ENCODE results near the gene TDO2. TPM values are rescaled to one million over a fixed set of nuclear protein-coding genes. Genes with fewer than 3 reads are reported as not detected.

Gene TDO2
- total and polyA plus RNA-seq, 2 of the 13 experiments (the other 11 are each of a cell fraction or from before 2014, with no cell fraction given): not detected

DNA sequence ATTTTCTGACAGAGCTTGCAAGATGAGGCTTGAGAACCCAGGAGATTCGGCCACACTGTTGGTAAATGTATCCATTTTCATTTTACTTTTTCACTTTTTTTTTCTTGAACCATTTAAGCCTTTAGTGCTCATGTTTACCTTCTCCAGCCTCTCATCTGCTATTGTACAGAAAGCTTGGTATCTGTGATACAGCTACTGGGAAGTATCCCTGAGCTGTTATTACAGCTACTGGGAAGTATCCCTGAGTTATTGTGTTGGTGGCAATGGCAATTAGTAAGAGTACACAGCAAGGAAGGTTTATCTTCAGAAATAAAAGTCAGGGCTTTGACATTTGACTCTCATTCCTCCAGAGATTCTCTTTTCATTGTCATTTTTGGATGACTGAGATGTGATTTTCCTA lies 38.3 kb downstream of the TDO2 start (continued):
- TF ChIP-seq NPAS2 (CRISPR knock-in tag; IDR thresholded peaks at IDR 0.05; ENCODE audit: borderline replicate concordance): no peak
- TF ChIP-seq IRF2 (CRISPR knock-in tag; IDR thresholded peaks at IDR 0.05): no peak
- TF ChIP-seq, protein P1, sequence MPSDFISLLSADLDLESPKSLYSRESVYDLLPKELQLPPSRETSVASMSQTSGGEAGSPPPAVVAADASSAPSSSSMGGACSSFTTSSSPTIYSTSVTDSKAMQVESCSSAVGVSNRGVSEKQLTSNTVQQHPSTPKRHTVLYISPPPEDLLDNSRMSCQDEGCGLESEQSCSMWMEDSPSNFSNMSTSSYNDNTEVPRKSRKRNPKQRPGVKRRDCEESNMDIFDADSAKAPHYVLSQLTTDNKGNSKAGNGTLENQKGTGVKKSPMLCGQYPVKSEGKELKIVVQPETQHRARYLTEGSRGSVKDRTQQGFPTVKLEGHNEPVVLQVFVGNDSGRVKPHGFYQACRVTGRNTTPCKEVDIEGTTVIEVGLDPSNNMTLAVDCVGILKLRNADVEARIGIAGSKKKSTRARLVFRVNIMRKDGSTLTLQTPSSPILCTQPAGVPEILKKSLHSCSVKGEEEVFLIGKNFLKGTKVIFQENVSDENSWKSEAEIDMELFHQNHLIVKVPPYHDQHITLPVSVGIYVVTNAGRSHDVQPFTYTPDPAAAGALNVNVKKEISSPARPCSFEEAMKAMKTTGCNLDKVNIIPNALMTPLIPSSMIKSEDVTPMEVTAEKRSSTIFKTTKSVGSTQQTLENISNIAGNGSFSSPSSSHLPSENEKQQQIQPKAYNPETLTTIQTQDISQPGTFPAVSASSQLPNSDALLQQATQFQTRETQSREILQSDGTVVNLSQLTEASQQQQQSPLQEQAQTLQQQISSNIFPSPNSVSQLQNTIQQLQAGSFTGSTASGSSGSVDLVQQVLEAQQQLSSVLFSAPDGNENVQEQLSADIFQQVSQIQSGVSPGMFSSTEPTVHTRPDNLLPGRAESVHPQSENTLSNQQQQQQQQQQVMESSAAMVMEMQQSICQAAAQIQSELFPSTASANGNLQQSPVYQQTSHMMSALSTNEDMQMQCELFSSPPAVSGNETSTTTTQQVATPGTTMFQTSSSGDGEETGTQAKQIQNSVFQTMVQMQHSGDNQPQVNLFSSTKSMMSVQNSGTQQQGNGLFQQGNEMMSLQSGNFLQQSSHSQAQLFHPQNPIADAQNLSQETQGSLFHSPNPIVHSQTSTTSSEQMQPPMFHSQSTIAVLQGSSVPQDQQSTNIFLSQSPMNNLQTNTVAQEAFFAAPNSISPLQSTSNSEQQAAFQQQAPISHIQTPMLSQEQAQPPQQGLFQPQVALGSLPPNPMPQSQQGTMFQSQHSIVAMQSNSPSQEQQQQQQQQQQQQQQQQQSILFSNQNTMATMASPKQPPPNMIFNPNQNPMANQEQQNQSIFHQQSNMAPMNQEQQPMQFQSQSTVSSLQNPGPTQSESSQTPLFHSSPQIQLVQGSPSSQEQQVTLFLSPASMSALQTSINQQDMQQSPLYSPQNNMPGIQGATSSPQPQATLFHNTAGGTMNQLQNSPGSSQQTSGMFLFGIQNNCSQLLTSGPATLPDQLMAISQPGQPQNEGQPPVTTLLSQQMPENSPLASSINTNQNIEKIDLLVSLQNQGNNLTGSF (CRISPR knock-in tag; IDR thresholded peaks at IDR 0.05): no peak
- TF ChIP-seq, protein P2, sequence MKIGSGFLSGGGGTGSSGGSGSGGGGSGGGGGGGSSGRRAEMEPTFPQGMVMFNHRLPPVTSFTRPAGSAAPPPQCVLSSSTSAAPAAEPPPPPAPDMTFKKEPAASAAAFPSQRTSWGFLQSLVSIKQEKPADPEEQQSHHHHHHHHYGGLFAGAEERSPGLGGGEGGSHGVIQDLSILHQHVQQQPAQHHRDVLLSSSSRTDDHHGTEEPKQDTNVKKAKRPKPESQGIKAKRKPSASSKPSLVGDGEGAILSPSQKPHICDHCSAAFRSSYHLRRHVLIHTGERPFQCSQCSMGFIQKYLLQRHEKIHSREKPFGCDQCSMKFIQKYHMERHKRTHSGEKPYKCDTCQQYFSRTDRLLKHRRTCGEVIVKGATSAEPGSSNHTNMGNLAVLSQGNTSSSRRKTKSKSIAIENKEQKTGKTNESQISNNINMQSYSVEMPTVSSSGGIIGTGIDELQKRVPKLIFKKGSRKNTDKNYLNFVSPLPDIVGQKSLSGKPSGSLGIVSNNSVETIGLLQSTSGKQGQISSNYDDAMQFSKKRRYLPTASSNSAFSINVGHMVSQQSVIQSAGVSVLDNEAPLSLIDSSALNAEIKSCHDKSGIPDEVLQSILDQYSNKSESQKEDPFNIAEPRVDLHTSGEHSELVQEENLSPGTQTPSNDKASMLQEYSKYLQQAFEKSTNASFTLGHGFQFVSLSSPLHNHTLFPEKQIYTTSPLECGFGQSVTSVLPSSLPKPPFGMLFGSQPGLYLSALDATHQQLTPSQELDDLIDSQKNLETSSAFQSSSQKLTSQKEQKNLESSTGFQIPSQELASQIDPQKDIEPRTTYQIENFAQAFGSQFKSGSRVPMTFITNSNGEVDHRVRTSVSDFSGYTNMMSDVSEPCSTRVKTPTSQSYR (CRISPR knock-in tag; IDR thresholded peaks at IDR 0.05; ENCODE audit: borderline replicate concordance): no peak
- TF ChIP-seq ZNF207 (IDR thresholded peaks at IDR 0.05; ENCODE audit: borderline replicate concordance): no peak

All from HepG2 (cell line).